ENCODE measurements around the gene BCAS1.

The BCAS1 gene

DNA sequence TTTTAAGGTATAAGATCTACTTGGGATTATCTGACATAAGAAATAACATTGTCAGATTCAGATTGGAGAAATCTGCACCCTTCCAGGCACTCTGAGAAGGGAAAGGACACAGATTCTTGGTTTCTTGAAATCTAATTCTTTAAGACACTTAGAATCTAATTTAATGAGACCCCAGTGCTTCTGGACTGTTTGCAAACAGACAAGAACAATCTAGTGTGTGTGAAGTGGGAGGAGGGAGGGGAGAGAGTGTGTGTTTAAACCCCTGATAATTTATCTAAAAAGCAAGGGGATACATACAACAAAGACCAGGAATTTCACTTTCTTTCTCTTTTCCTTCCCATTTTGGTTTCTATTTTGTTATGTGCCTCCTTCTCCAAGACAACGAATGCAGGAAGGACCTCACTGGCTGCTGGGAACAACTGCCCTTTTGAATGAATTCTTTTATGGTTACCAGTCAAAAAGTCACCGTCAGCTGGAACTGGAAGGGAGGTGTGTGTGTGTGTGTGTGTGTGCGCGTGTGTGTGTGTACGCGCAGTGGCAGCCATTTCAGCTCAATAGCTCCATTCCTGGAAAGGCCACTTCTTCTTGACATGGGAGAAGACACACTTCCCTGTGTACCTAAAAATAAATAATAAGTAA lies 129.4 kb downstream of the BCAS1 start:
- no peak overlapping the region for H3K4me3 ChIP-seq (ENCODE audit: low read depth in 1 of 2, low read length in 2 of 2)
- no peaks in the 10 kb centered on the region for H3K79me2 ChIP-seq (ENCODE audit: insufficient read depth, low read length)
- H3K9me3 ChIP-seq (ENCODE audit: insufficient read depth, low read length, severe bottlenecking) = no peaks in the 10 kb centered on the region
- no peak overlapping the region for H3K4me2 ChIP-seq (ENCODE audit: insufficient read depth, low read length)
- no peaks in the 10 kb centered on the region for H4K20me1 ChIP-seq (ENCODE audit: insufficient read depth, low read length)
- H3K4me1 ChIP-seq (ENCODE audit: insufficient read depth, low read length) = no peaks in the 10 kb centered on the region
- DNase-seq (no peak), ATAC-seq (ENCODE audit: insufficient read depth, low read depth) (no peak)
- no peaks in the 10 kb centered on the region for H3K27me3 ChIP-seq (ENCODE audit: insufficient read depth, low read length, poor library complexity)
- no peaks in the 10 kb centered on the region for H3K36me3 ChIP-seq (ENCODE audit: insufficient read depth, low read length)
- no peak overlapping the region for H3K27ac ChIP-seq (ENCODE audit: low read length)
- no peak overlapping the region for H3K9ac ChIP-seq (ENCODE audit: low read depth, low read length)
- H2AFZ ChIP-seq (ENCODE audit: low read depth, low read length) = no peak overlapping the region
- TF ChIP-seq, protein P1, sequence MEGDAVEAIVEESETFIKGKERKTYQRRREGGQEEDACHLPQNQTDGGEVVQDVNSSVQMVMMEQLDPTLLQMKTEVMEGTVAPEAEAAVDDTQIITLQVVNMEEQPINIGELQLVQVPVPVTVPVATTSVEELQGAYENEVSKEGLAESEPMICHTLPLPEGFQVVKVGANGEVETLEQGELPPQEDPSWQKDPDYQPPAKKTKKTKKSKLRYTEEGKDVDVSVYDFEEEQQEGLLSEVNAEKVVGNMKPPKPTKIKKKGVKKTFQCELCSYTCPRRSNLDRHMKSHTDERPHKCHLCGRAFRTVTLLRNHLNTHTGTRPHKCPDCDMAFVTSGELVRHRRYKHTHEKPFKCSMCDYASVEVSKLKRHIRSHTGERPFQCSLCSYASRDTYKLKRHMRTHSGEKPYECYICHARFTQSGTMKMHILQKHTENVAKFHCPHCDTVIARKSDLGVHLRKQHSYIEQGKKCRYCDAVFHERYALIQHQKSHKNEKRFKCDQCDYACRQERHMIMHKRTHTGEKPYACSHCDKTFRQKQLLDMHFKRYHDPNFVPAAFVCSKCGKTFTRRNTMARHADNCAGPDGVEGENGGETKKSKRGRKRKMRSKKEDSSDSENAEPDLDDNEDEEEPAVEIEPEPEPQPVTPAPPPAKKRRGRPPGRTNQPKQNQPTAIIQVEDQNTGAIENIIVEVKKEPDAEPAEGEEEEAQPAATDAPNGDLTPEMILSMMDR (IDR thresholded peaks at IDR 0.05; ENCODE audit: borderline replicate concordance, extremely low read depth, low read length, poor library complexity, severe bottlenecking) = no peak
- no peak for TF ChIP-seq EZH2 (IDR thresholded peaks at IDR 0.05; ENCODE audit: borderline replicate concordance, low read depth, low read length, severe bottlenecking)

DNA sequence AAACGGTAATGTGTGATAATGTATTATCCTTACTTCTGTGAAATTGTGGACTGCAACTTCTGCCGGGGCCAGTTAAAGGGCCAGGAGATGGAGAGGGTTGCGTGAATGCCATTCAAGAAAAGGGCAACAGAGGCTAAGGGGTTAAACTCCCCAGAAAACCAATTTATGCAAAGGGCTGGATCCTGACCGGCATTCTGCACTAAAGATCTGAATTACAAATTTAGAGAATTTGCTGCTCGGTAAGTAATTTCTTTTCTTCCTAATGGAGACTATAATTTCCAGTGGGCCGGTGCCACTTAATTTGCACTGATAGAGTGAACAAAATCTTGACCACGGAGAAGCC lies 130.1 kb downstream of the BCAS1 start:
- Histone ChIP-seq H2AFZ (ENCODE audit: low read depth, low read length) (no peak overlapping the region), H3K27me3 (ENCODE audit: insufficient read depth, low read length, poor library complexity) (no peaks in the 10 kb centered on the region), H3K9me3 (ENCODE audit: insufficient read depth, low read length, severe bottlenecking) (no peaks in the 10 kb centered on the region), H3K27ac (ENCODE audit: low read length) (no peak overlapping the region), H4K20me1 (ENCODE audit: insufficient read depth, low read length) (no peaks in the 10 kb centered on the region), H3K4me1 (ENCODE audit: insufficient read depth, low read length) (peaks cover 5% of the 10 kb centered on the region), H3K36me3 (ENCODE audit: insufficient read depth, low read length) (no peaks in the 10 kb centered on the region), H3K79me2 (ENCODE audit: insufficient read depth, low read length) (no peaks in the 10 kb centered on the region), H3K4me3 (ENCODE audit: low read depth in 1 of 2, low read length in 2 of 2) (no peak overlapping the region), H3K4me2 (ENCODE audit: insufficient read depth, low read length) (no peak overlapping the region), H3K9ac (ENCODE audit: low read depth, low read length) (no peak overlapping the region)
- DNase-seq = no peak
- no peak for ATAC-seq (ENCODE audit: insufficient read depth, low read depth)
- TF ChIP-seq, protein P1 (IDR thresholded peaks at IDR 0.05; ENCODE audit: borderline replicate concordance, extremely low read depth, low read length, poor library complexity, severe bottlenecking) = no peak
- no peak for TF ChIP-seq EZH2 (IDR thresholded peaks at IDR 0.05; ENCODE audit: borderline replicate concordance, low read depth, low read length, severe bottlenecking)

DNA sequence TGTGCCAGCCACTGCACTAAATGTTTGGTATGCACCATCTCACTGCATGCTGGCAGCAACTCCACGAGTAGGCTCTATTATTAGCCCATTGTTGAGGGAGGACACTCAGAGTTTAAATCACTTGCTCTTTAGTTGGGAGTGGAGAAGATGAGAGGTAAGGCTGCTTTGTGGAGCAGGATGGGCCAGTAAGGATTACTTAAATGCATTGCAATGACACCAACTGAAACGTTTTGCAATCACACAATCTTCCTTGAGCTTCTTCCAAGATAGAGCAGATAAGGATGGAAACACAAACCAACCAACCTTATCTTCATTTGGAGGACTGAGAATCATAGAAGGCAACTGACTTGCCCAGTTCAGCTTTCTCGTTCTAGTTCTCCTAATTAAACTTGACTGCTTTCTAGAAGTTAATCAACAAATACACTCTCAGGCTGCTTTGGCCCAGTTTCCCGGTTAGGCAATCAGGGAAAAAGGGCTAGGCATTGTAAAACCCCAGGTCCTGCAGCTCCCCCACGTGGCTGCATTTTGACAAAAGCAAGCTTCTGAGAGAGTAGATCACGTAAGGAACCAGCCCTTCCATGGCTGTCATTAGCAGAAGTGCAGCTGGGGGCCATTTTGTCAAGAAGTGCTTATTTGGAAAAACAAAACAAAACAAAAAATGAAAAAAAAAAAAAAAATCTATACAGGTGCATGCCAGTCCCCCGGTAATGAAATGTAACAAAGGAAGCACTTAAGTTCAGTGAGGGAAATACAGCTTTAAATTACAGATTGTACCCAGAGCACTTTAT lies 130.6 kb downstream of the BCAS1 start:
- Histone ChIP-seq H3K4me1 (ENCODE audit: insufficient read depth, low read length) (peaks cover 11% of the 10 kb centered on the region), H3K79me2 (ENCODE audit: insufficient read depth, low read length) (no peaks in the 10 kb centered on the region), H3K4me3 (ENCODE audit: low read depth in 1 of 2, low read length in 2 of 2) (no peak overlapping the region), H2AFZ (ENCODE audit: low read depth, low read length) (no peak overlapping the region), H3K9ac (ENCODE audit: low read depth, low read length) (no peak overlapping the region), H3K36me3 (ENCODE audit: insufficient read depth, low read length) (no peaks in the 10 kb centered on the region), H3K9me3 (ENCODE audit: insufficient read depth, low read length, severe bottlenecking) (no peaks in the 10 kb centered on the region), H3K27me3 (ENCODE audit: insufficient read depth, low read length, poor library complexity) (no peaks in the 10 kb centered on the region), H3K4me2 (ENCODE audit: insufficient read depth, low read length) (no peak overlapping the region), H3K27ac (ENCODE audit: low read length) (no peak overlapping the region), H4K20me1 (ENCODE audit: insufficient read depth, low read length) (no peaks in the 10 kb centered on the region)
- DNase-seq (peak; percentile 75), ATAC-seq (ENCODE audit: insufficient read depth, low read depth) (peak; percentile 83)
- TF ChIP-seq, protein P1 (IDR thresholded peaks at IDR 0.05; ENCODE audit: borderline replicate concordance, extremely low read depth, low read length, poor library complexity, severe bottlenecking) = peak; percentile 75
- TF ChIP-seq EZH2 (IDR thresholded peaks at IDR 0.05; ENCODE audit: borderline replicate concordance, low read depth, low read length, severe bottlenecking) = no peak

Measured in DND-41 (cell line).